K562 (cell line): ENCODE data around the gene CLIC1. TPM values are rescaled to one million over a fixed set of nuclear protein-coding genes. Genes with fewer than 3 reads are reported as not detected.
A peak's percentile ranks its signal among the peaks of the same experiment; 100 is the strongest.

Experiments
- BRD9 ChIP-seq: fragments of 450-650 bp; IDR thresholded peaks from 2 replicates; pipeline ENCODE4 v1.6.1; 2018; ENCODE audit warnings: low read depth; ENCODE audit not compliant: partially characterized antibody
- EGR1 ChIP-seq: fragments of 450-650 bp; conservative IDR thresholded peaks from 2 replicates; pipeline ENCODE4 v1.6.1; 2017; ENCODE audit warnings: mild to moderate bottlenecking
- ETV6 ChIP-seq, 3 experiments: fragments of 150-350 bp in 1 of 3; sonication (generic) in 1 of 3; formaldehyde crosslinking in 1 of 3; IDR thresholded peaks; 2 replicates each; pipeline versions ENCODE4 v1.6.1 to v1.8.0; 2014 to 2022; ENCODE audit warnings: borderline replicate concordance in 2 of 3, low read depth in 2 of 3, antibody characterized with exemption in 1 of 3, low read length in 1 of 3, mild to moderate bottlenecking in 1 of 3, missing genetic modification reagents in 1 of 3
- FOXM1 ChIP-seq, 2 experiments: fragments of 450-650 bp in 1 of 2; sonication (generic) in 1 of 2; formaldehyde crosslinking in 1 of 2; IDR thresholded peaks; 2 replicates each; pipeline versions ENCODE4 v1.6.1 to v1.9.0; 2017 to 2022; ENCODE audit warnings: low read depth in 2 of 2, mild to moderate bottlenecking in 2 of 2, missing genetic modification reagents in 1 of 2, moderate library complexity in 1 of 2
- LCOR ChIP-seq: sonication (generic); formaldehyde crosslinking; IDR thresholded peaks from 2 replicates; pipeline ENCODE4 v1.8.0; 2022; ENCODE audit warnings: mild to moderate bottlenecking, missing genetic modification reagents
- PHB ChIP-seq: fragments of 250-450 bp; sonication (Bioruptor Pico); IDR thresholded peaks from 2 replicates; pipeline ENCODE4 v1.5.0; 2021
- TCF7 ChIP-seq: sonication (generic); IDR thresholded peaks from 2 replicates; pipeline ENCODE4 v1.6.1; 2016; ENCODE audit warnings: antibody characterized with exemption, borderline replicate concordance
- ZNF324 ChIP-seq: fragments of 250-450 bp; sonication (Bioruptor Pico); IDR thresholded peaks from 2 replicates; pipeline ENCODE4 v1.4.0; 2020; ENCODE audit warnings: mild to moderate bottlenecking
- ZNF583 ChIP-seq: fragments of 250-450 bp; sonication (Bioruptor Pico); IDR thresholded peaks from 2 replicates; pipeline ENCODE4 v1.4.0; 2020
- ZNF79 ChIP-seq: fragments of 250-450 bp; sonication (Bioruptor Pico); IDR thresholded peaks from 2 replicates; pipeline ENCODE4 v1.4.0; 2020; ENCODE audit warnings: low read depth, mild to moderate bottlenecking, moderate library complexity
- polyA plus RNA-seq, 8 experiments: library from polyadenylated mRNA; depleted of rRNA in 4 of 8; stranded (reverse) in 5 of 8; unstranded in 3 of 8; fragments of >200 nt; fragmentation: Nextera tagmentation in 2 of 8; fragmentation: Illumina TruSeq in 1 of 8; extraction: Ambion mirVana in 2 of 8; extraction: Trizol in 1 of 8; gene quantifications; 2 replicates each; pipeline versions ENCODE4 v1.2.1 to v1.2.3, GENCODE V29; 2011 to 2014; ENCODE audit warnings: inconsistent platforms in 1 of 8, missing spikeins in 1 of 8
- total RNA-seq, 7 experiments: library from RNA; depleted of rRNA in 6 of 7; stranded (reverse); fragments of >200 nt in 6 of 7; fragmentation: Illumina TruSeq in 2 of 7; extraction: Trizol in 2 of 7; gene quantifications; 2 replicates each; pipeline versions ENCODE4 v1.2.1 to v1.2.3, GENCODE V29; 2011 to 2021; ENCODE audit warnings: low replicate concordance in 1 of 7
- TF ChIP-seq, protein P1 (sequence below): fragments of 250-450 bp; sonication (Bioruptor Pico); IDR thresholded peaks from 2 replicates; pipeline ENCODE4 v1.4.0; 2020; ENCODE audit warnings: mild to moderate bottlenecking, moderate library complexity
- TF ChIP-seq, protein P2 (sequence below): fragments of 200-800 bp; sonication (Bioruptor generic); IDR thresholded peaks from 2 replicates; pipeline ENCODE4 v1.6.1; 2016; ENCODE audit warnings: missing genetic modification characterization, missing compliant biosample characterization
- TF ChIP-seq, protein P3 (sequence below): sonication (generic); formaldehyde crosslinking; IDR thresholded peaks from 2 replicates; pipeline ENCODE4 v1.5.0; 2020; ENCODE audit warnings: missing genetic modification reagents
- TF ChIP-seq, protein P4 (sequence below): fragments of 450-650 bp; formaldehyde crosslinking; IDR thresholded peaks from 2 replicates; pipeline ENCODE4 v1.4.0; 2020; ENCODE audit warnings: mild to moderate bottlenecking, moderate library complexity

The CLIC1 gene
- total and polyA plus RNA-seq, 9 of the 15 experiments (the other 6 are each of a cell fraction or from before 2014, with no cell fraction given), result 1,267 to 2,419 (median 1,808) TPM

DNA sequence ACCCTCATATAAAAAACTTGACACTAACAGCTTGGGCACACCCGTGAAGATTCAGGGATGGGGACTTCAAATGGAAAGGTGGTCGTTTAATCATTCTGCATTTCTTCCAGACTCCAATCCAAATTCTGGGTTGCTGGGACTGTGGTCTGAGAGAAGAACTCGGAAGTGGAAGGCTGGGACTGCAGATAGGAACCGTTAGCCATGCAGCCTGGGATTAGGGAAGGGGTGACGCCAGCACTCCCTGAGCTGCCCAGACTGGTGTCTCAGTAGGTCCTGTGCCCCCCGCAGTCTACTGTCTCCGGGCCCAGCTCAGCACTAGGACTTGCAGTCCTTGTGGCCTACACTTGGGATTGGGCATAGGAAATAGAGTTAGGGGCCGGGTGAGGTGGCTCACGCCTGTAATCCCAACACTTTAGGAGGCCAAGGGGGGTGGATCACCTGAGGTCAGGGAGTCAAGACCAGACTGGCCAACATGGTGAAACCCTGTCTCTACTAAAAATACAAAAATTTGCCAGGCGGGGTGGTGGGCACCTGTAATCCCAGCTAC, 511 bp upstream of the CLIC1 start (continued):
- TF ChIP-seq, protein P1, sequence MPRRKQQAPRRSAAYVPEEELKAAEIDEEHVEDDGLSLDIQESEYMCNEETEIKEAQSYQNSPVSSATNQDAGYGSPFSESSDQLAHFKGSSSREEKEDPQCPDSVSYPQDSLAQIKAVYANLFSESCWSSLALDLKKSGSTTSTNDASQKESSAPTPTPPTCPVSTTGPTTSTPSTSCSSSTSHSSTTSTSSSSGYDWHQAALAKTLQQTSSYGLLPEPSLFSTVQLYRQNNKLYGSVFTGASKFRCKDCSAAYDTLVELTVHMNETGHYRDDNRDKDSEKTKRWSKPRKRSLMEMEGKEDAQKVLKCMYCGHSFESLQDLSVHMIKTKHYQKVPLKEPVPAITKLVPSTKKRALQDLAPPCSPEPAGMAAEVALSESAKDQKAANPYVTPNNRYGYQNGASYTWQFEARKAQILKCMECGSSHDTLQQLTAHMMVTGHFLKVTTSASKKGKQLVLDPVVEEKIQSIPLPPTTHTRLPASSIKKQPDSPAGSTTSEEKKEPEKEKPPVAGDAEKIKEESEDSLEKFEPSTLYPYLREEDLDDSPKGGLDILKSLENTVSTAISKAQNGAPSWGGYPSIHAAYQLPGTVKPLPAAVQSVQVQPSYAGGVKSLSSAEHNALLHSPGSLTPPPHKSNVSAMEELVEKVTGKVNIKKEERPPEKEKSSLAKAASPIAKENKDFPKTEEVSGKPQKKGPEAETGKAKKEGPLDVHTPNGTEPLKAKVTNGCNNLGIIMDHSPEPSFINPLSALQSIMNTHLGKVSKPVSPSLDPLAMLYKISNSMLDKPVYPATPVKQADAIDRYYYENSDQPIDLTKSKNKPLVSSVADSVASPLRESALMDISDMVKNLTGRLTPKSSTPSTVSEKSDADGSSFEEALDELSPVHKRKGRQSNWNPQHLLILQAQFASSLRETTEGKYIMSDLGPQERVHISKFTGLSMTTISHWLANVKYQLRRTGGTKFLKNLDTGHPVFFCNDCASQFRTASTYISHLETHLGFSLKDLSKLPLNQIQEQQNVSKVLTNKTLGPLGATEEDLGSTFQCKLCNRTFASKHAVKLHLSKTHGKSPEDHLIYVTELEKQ (CRISPR knock-in tag), result 0 out of 2 replicates have a peak, but pooled peaks have one; percentile 60
- TF ChIP-seq BRD9 (no peak), TCF7 (no peak), ZNF79 (CRISPR knock-in tag) (0 out of 2 replicates have a peak, but pooled peaks have one; percentile 22), ZNF583 (peak; percentile 79; the same call in 1 of the 2 replicates), ZNF324 (no peak; the same call in 1 of the 2 replicates), LCOR (no peak), PHB (CRISPR knock-in tag) (no peak), FOXM1 (IDR thresholded peaks at IDR 0.05; ENCODE audit: low read depth) (no peak), FOXM1 (CRISPR knock-in tag; IDR thresholded peaks at IDR 0.05; ENCODE audit: low read depth) (0 out of 2 replicates have a peak, but pooled peaks have one; percentile 2), ETV6 (IDR thresholded peaks at IDR 0.05; ENCODE audit: borderline replicate concordance in 1 of 2, low read depth in 2 of 2, low read length in 1 of 2) (no peak), ETV6 (CRISPR knock-in tag; IDR thresholded peaks at IDR 0.05; ENCODE audit: borderline replicate concordance) (0 out of 2 replicates have a peak, but pooled peaks have one; percentile 46), EGR1 (no peak)
- TF ChIP-seq, protein P2, sequence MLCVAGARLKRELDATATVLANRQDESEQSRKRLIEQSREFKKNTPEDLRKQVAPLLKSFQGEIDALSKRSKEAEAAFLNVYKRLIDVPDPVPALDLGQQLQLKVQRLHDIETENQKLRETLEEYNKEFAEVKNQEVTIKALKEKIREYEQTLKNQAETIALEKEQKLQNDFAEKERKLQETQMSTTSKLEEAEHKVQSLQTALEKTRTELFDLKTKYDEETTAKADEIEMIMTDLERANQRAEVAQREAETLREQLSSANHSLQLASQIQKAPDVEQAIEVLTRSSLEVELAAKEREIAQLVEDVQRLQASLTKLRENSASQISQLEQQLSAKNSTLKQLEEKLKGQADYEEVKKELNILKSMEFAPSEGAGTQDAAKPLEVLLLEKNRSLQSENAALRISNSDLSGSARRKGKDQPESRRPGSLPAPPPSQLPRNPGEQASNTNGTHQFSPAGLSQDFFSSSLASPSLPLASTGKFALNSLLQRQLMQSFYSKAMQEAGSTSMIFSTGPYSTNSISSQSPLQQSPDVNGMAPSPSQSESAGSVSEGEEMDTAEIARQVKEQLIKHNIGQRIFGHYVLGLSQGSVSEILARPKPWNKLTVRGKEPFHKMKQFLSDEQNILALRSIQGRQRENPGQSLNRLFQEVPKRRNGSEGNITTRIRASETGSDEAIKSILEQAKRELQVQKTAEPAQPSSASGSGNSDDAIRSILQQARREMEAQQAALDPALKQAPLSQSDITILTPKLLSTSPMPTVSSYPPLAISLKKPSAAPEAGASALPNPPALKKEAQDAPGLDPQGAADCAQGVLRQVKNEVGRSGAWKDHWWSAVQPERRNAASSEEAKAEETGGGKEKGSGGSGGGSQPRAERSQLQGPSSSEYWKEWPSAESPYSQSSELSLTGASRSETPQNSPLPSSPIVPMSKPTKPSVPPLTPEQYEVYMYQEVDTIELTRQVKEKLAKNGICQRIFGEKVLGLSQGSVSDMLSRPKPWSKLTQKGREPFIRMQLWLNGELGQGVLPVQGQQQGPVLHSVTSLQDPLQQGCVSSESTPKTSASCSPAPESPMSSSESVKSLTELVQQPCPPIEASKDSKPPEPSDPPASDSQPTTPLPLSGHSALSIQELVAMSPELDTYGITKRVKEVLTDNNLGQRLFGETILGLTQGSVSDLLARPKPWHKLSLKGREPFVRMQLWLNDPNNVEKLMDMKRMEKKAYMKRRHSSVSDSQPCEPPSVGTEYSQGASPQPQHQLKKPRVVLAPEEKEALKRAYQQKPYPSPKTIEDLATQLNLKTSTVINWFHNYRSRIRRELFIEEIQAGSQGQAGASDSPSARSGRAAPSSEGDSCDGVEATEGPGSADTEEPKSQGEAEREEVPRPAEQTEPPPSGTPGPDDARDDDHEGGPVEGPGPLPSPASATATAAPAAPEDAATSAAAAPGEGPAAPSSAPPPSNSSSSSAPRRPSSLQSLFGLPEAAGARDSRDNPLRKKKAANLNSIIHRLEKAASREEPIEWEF (CRISPR knock-in tag), result no peak
- TF ChIP-seq, protein P3, sequence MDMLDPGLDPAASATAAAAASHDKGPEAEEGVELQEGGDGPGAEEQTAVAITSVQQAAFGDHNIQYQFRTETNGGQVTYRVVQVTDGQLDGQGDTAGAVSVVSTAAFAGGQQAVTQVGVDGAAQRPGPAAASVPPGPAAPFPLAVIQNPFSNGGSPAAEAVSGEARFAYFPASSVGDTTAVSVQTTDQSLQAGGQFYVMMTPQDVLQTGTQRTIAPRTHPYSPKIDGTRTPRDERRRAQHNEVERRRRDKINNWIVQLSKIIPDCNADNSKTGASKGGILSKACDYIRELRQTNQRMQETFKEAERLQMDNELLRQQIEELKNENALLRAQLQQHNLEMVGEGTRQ (CRISPR knock-in tag), result no peak
- TF ChIP-seq, protein P4, sequence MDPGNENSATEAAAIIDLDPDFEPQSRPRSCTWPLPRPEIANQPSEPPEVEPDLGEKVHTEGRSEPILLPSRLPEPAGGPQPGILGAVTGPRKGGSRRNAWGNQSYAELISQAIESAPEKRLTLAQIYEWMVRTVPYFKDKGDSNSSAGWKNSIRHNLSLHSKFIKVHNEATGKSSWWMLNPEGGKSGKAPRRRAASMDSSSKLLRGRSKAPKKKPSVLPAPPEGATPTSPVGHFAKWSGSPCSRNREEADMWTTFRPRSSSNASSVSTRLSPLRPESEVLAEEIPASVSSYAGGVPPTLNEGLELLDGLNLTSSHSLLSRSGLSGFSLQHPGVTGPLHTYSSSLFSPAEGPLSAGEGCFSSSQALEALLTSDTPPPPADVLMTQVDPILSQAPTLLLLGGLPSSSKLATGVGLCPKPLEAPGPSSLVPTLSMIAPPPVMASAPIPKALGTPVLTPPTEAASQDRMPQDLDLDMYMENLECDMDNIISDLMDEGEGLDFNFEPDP (CRISPR knock-in tag), result 0 out of 2 replicates have a peak, but pooled peaks have one; percentile 80
